Neural cell (in vitro differentiated cells): Measurements from ENCODE around the gene PRDX5.
"Not testable (repeated sequence)": the region's sequence is repeated elsewhere in the genome, so short reads cannot be mapped to it uniquely, and the experiment has no call there.

Source experiments
- CTCF ChIP-seq: fragments of 450-650 bp; IDR thresholded peaks from 2 replicates; pipeline ENCODE4 v1.5.1; 2014; ENCODE audit warnings: antibody characterized with exemption, mild to moderate bottlenecking, moderate library complexity; ENCODE audit not compliant: poor library complexity, severe bottlenecking
- EP300 ChIP-seq: fragments of 450-650 bp; conservative IDR thresholded peaks from 2 replicates; pipeline ENCODE4 v1.6.1; 2014; ENCODE audit warnings: antibody characterized with exemption, mild to moderate bottlenecking, moderate library complexity; ENCODE audit not compliant: poor library complexity, severe bottlenecking
- EZH2 ChIP-seq: fragments of 200-600, 300-800 bp; shearing (Covaris generic), sonication (generic); IDR thresholded peaks from 2 replicates; pipeline ENCODE4 v1.6.1; 2014; ENCODE audit warnings: antibody characterized with exemption, low read length, borderline replicate concordance, mild to moderate bottlenecking; ENCODE audit not compliant: insufficient read depth, poor library complexity, severe bottlenecking
- MXI1 ChIP-seq: fragments of 450-650 bp; conservative IDR thresholded peaks from 2 replicates; pipeline ENCODE4 v1.6.1; 2014; ENCODE audit warnings: antibody characterized with exemption, mild to moderate bottlenecking; ENCODE audit not compliant: poor library complexity, severe bottlenecking
- POLR2AphosphoS5 ChIP-seq: IDR thresholded peaks from 2 replicates; pipeline ENCODE4 v1.6.1; 2012
- RAD21 ChIP-seq: fragments of 450-650 bp; conservative IDR thresholded peaks from 2 replicates; pipeline ENCODE4 v1.6.1; 2014; ENCODE audit warnings: antibody characterized with exemption, mild to moderate bottlenecking, moderate library complexity
- REST ChIP-seq: IDR thresholded peaks from 2 replicates; pipeline ENCODE4 v1.6.1; 2012; ENCODE audit warnings: borderline replicate concordance
- TAF1 ChIP-seq: IDR thresholded peaks from 2 replicates; pipeline ENCODE4 v1.6.1; 2012; ENCODE audit warnings: low read depth

GRCh38 chr11:64323984-64324383, 6.1 kb downstream of the PRDX5 start:
- not testable (repeated sequence) for TF ChIP-seq CTCF, EP300, TAF1, POLR2AphosphoS5, REST, EZH2, MXI1, RAD21
